Mucosa of rectum (tissue), 2 donors: ENCODE measurements around the gene PTPRD.

Source experiments
- H3K27ac ChIP-seq, 2 donors: one replicate each; pipeline ENCODE4 v1.7.0; 2013; ENCODE audit warnings: inconsistent platforms in 2 of 2, low read depth in 2 of 2, low read length in 2 of 2
- H3K27me3 ChIP-seq, 2 donors: one replicate each; pipeline ENCODE4 v1.7.0; 2013; ENCODE audit warnings: low read length in 2 of 2; ENCODE audit not compliant: control insufficient read depth in 2 of 2, insufficient read depth in 2 of 2
- H3K36me3 ChIP-seq, 2 donors: one replicate each; pipeline ENCODE4 v1.7.0; 2013; ENCODE audit warnings: low read length in 2 of 2; ENCODE audit not compliant: control insufficient read depth in 2 of 2, insufficient read depth in 2 of 2
- H3K4me1 ChIP-seq, 2 donors: one replicate each; pipeline ENCODE4 v1.7.0; 2013; ENCODE audit warnings: low read length in 2 of 2, mild to moderate bottlenecking in 1 of 2; ENCODE audit not compliant: control insufficient read depth in 2 of 2, insufficient read depth in 2 of 2
- H3K4me3 ChIP-seq, 2 donors: one replicate each; pipeline ENCODE4 v1.7.0; 2013; ENCODE audit warnings: low read length in 2 of 2
- H3K9ac ChIP-seq, 2 donors: one replicate each; pipeline ENCODE4 v1.7.0; 2013; ENCODE audit warnings: low read length in 2 of 2, low read depth in 1 of 2, mild to moderate bottlenecking in 1 of 2
- H3K9me3 ChIP-seq, 2 donors: one replicate each; pipeline ENCODE4 v1.7.0; 2013; ENCODE audit warnings: low read length in 2 of 2; ENCODE audit not compliant: control insufficient read depth in 2 of 2
- donor health status: healthy.
- donor health status: Normal muscosa, but diverticular disease.

Gene PTPRD

GRCh38 chr9:9905736-9906135 is 707.1 kb downstream of the PTPRD start:
- Histone ChIP-seq H3K27ac (no peak overlapping the region), H3K36me3 (no peaks in the 10 kb centered on the region), H3K9me3 (no peaks in the 10 kb centered on the region), H3K27me3 (no peaks in the 10 kb centered on the region), H3K4me1 (no peaks in the 10 kb centered on the region), H3K9ac (no peak overlapping the region), H3K4me3 (no peak overlapping the region)

- no peaks in the 10 kb centered on the region for H3K9me3 ChIP-seq
- H3K4me1 ChIP-seq, result no peaks in the 10 kb centered on the region
- no peak overlapping the region for H3K4me3 ChIP-seq
- H3K36me3 ChIP-seq, result no peaks in the 10 kb centered on the region
- no peak overlapping the region for H3K27ac ChIP-seq
- H3K27me3 ChIP-seq, result no peaks in the 10 kb centered on the region
- H3K9ac ChIP-seq, result no peak overlapping the region
Observed at GRCh38 chr9:9904041-9904440, 708.8 kb downstream of the PTPRD start.

- no peak overlapping the region for H3K4me3 ChIP-seq
- H3K9me3 ChIP-seq, result no peaks in the 10 kb centered on the region
- H3K27ac ChIP-seq, result no peak overlapping the region
- H3K27me3 ChIP-seq, result no peaks in the 10 kb centered on the region
- H3K36me3 ChIP-seq, result no peaks in the 10 kb centered on the region
- no peak overlapping the region for H3K9ac ChIP-seq
- H3K4me1 ChIP-seq, result no peaks in the 10 kb centered on the region
Observed at GRCh38 chr9:9901624-9902023, 711.2 kb downstream of the PTPRD start.

GRCh38 chr9:9893837-9894236 is 719.0 kb downstream of the PTPRD start:
- no peak overlapping the region for H3K9ac ChIP-seq
- no peak overlapping the region for H3K27ac ChIP-seq
- no peaks in the 10 kb centered on the region for H3K9me3 ChIP-seq
- no peaks in the 10 kb centered on the region for H3K36me3 ChIP-seq
- H3K4me1 ChIP-seq, result no peaks in the 10 kb centered on the region
- no peaks in the 10 kb centered on the region for H3K27me3 ChIP-seq
- no peak overlapping the region for H3K4me3 ChIP-seq

GRCh38 chr9:9892217-9892616 is 720.6 kb downstream of the PTPRD start:
- Histone ChIP-seq H3K9ac (no peak overlapping the region), H3K27ac (no peak overlapping the region)

GRCh38 chr9:9881692-9882091 is 731.1 kb downstream of the PTPRD start:
- Histone ChIP-seq H3K9me3 (no peaks in the 10 kb centered on the region), H3K9ac (no peak overlapping the region), H3K27ac (no peak overlapping the region), H3K4me3 (no peak overlapping the region), H3K27me3 (no peaks in the 10 kb centered on the region), H3K36me3 (no peaks in the 10 kb centered on the region), H3K4me1 (no peaks in the 10 kb centered on the region)

More at GRCh38 chr9:9892217-9892616, 720.6 kb downstream of the PTPRD start:
- no peaks in the 10 kb centered on the region for H3K9me3 ChIP-seq
- no peak overlapping the region for H3K4me3 ChIP-seq
- no peaks in the 10 kb centered on the region for H3K36me3 ChIP-seq
- H3K27me3 ChIP-seq, result no peaks in the 10 kb centered on the region
- H3K4me1 ChIP-seq, result no peaks in the 10 kb centered on the region

GRCh38 chr9:9874270-9874669 is 738.5 kb downstream of the PTPRD start:
- Histone ChIP-seq H3K4me3 (no peak overlapping the region), H3K27ac (no peak overlapping the region), H3K4me1 (no peaks in the 10 kb centered on the region), H3K36me3 (no peaks in the 10 kb centered on the region), H3K9me3 (no peaks in the 10 kb centered on the region), H3K9ac (no peak overlapping the region), H3K27me3 (no peaks in the 10 kb centered on the region)

- Histone ChIP-seq H3K27ac (no peak overlapping the region), H3K36me3 (no peaks in the 10 kb centered on the region), H3K9me3 (no peaks in the 10 kb centered on the region), H3K4me1 (no peaks in the 10 kb centered on the region), H3K4me3 (no peak overlapping the region), H3K27me3 (no peaks in the 10 kb centered on the region), H3K9ac (no peak overlapping the region)
Observed at GRCh38 chr9:9862235-9862810, 750.5 kb downstream of the PTPRD start.

GRCh38 chr9:9855177-9856078 is 757.4 kb downstream of the PTPRD start:
- no peak overlapping the region for H3K9ac ChIP-seq
- H3K36me3 ChIP-seq, result no peaks in the 10 kb centered on the region
- H3K4me1 ChIP-seq, result no peaks in the 10 kb centered on the region
- H3K9me3 ChIP-seq, result no peaks in the 10 kb centered on the region
- H3K27ac ChIP-seq, result no peak overlapping the region
- no peak overlapping the region for H3K4me3 ChIP-seq
- H3K27me3 ChIP-seq, result no peaks in the 10 kb centered on the region

- H3K9me3 ChIP-seq, result no peaks in the 10 kb centered on the region
- H3K4me1 ChIP-seq, result no peaks in the 10 kb centered on the region
- no peaks in the 10 kb centered on the region for H3K27me3 ChIP-seq
- no peak overlapping the region for H3K27ac ChIP-seq
- H3K4me3 ChIP-seq, result no peak overlapping the region
- H3K36me3 ChIP-seq, result no peaks in the 10 kb centered on the region
- H3K9ac ChIP-seq, result no peak overlapping the region
Observed at GRCh38 chr9:9847750-9848149, 765.1 kb downstream of the PTPRD start.
